HepG2 (cell line): ENCODE measurements around the gene CNNM1. TPM values are rescaled to one million over a fixed set of nuclear protein-coding genes. Genes with fewer than 3 reads are reported as not detected.

Experiments
- GTF2F1 ChIP-seq: fragments of 150-350 bp; IDR thresholded peaks from 2 replicates; pipeline ENCODE4 v1.6.1; 2014; ENCODE audit warnings: low read length
- MAFF ChIP-seq: IDR thresholded peaks from 2 replicates; pipeline ENCODE4 v1.6.1; 2011; ENCODE audit warnings: low read depth, low read length, improper control_type of control experiment
- POLR2A ChIP-seq, 2 experiments: IDR thresholded peaks; 2 replicates each; pipeline ENCODE4 v1.6.1; 2011; ENCODE audit warnings: low read depth in 2 of 2, low read length in 2 of 2, mild to moderate bottlenecking in 1 of 2, moderate library complexity in 1 of 2; ENCODE audit not compliant: insufficient read depth in 1 of 2
- TERF1 ChIP-seq: sonication (generic); formaldehyde crosslinking; IDR thresholded peaks from 2 replicates; pipeline ENCODE4 v1.8.0; 2022; ENCODE audit warnings: mild to moderate bottlenecking, missing genetic modification reagents, moderate library complexity
- THYN1 ChIP-seq: sonication (generic); formaldehyde crosslinking; IDR thresholded peaks from 2 replicates; pipeline ENCODE4 v1.8.1; 2023; ENCODE audit warnings: low read depth, mild to moderate bottlenecking, moderate library complexity, missing genetic modification reagents, borderline replicate concordance
- ZC3H13 ChIP-seq: sonication (generic); formaldehyde crosslinking; IDR thresholded peaks from 2 replicates; pipeline ENCODE4 v1.8.1; 2023; ENCODE audit warnings: mild to moderate bottlenecking, missing genetic modification reagents, moderate library complexity
- ZFP36 ChIP-seq: fragments of 150-350 bp; IDR thresholded peaks from 2 replicates; pipeline ENCODE4 v1.6.1; 2018; ENCODE audit warnings: borderline replicate concordance, low read length, low read depth; ENCODE audit not compliant: partially characterized antibody
- ZNF224 ChIP-seq: sonication (generic); formaldehyde crosslinking; IDR thresholded peaks from 2 replicates; pipeline ENCODE4 v1.5.0; 2020; ENCODE audit warnings: mild to moderate bottlenecking, missing genetic modification reagents
- ZNF234 ChIP-seq: sonication (generic); formaldehyde crosslinking; conservative IDR thresholded peaks from 2 replicates; pipeline ENCODE4 v1.5.1; 2020; ENCODE audit warnings: mild to moderate bottlenecking, missing genetic modification reagents
- ZNF350 ChIP-seq: sonication (generic); formaldehyde crosslinking; IDR thresholded peaks from 2 replicates; pipeline ENCODE4 v1.4.0; 2020; ENCODE audit warnings: mild to moderate bottlenecking, low read depth, missing genetic modification reagents, borderline replicate concordance
- ZNF446 ChIP-seq: sonication (generic); formaldehyde crosslinking; IDR thresholded peaks from 2 replicates; pipeline ENCODE4 v1.5.0; 2020; ENCODE audit warnings: mild to moderate bottlenecking, missing genetic modification reagents
- ZNF543 ChIP-seq: sonication (generic); formaldehyde crosslinking; IDR thresholded peaks from 2 replicates; pipeline ENCODE4 v1.4.0; 2020; ENCODE audit warnings: mild to moderate bottlenecking, missing genetic modification reagents
- ZNF839 ChIP-seq: sonication (generic); formaldehyde crosslinking; IDR thresholded peaks from 2 replicates; pipeline ENCODE4 v1.4.0; 2020; ENCODE audit warnings: missing genetic modification reagents, mild to moderate bottlenecking, borderline replicate concordance
- polyA plus RNA-seq, 8 experiments: library from polyadenylated mRNA; depleted of rRNA in 3 of 8; stranded (reverse) in 7 of 8; unstranded in 1 of 8; fragments of >200 nt; fragmentation: Illumina TruSeq in 4 of 8; extraction: Trizol in 4 of 8; gene quantifications; 2 replicates each; pipeline versions ENCODE4 v1.2.1 to v1.2.3, GENCODE V29; 2011 to 2016; ENCODE audit warnings: low read depth in 4 of 8, missing spikeins in 1 of 8, mixed read lengths in 1 of 8; ENCODE audit not compliant: insufficient read depth in 1 of 8
- total RNA-seq, 5 experiments: library from RNA; depleted of rRNA; stranded (reverse); fragments of >200 nt; fragmentation: Illumina TruSeq; extraction: Trizol; gene quantifications; 2 replicates each; pipeline ENCODE4 v1.2.3, GENCODE V29; 2016; ENCODE audit warnings: low read depth in 1 of 5
- TF ChIP-seq, protein P1 (sequence below): IDR thresholded peaks from 2 replicates; pipeline ENCODE4 v1.6.1; 2016; ENCODE audit warnings: mild to moderate bottlenecking
- TF ChIP-seq, protein P2 (sequence below): sonication (generic); formaldehyde crosslinking; IDR thresholded peaks from 2 replicates; pipeline ENCODE4 v1.5.0; 2020; ENCODE audit warnings: missing genetic modification reagents
- TF ChIP-seq, protein P3 (sequence below): sonication (generic); formaldehyde crosslinking; conservative IDR thresholded peaks from 2 replicates; pipeline ENCODE4 v1.5.0; 2020; ENCODE audit warnings: missing genetic modification reagents
- TF ChIP-seq, protein P4 (sequence below), 2 experiments: sonication (generic) in 1 of 2; formaldehyde crosslinking in 1 of 2; IDR thresholded peaks; 2 replicates each; pipeline versions ENCODE4 v1.5.1 to v1.6.1; 2011 to 2020; ENCODE audit warnings: borderline replicate concordance in 1 of 2, low read depth in 1 of 2, low read length in 1 of 2, mild to moderate bottlenecking in 1 of 2, missing genetic modification reagents in 1 of 2, moderate library complexity in 1 of 2
- TF ChIP-seq, protein P5 (sequence below): sonication (generic); formaldehyde crosslinking; IDR thresholded peaks from 2 replicates; pipeline ENCODE4 v1.5.0; 2020; ENCODE audit warnings: missing genetic modification reagents

CNNM1 gene
- total and polyA plus RNA-seq, 2 of the 13 experiments (the other 11 are each of a cell fraction or from before 2014, with no cell fraction given) = 4.3 to 9.6 TPM

DNA sequence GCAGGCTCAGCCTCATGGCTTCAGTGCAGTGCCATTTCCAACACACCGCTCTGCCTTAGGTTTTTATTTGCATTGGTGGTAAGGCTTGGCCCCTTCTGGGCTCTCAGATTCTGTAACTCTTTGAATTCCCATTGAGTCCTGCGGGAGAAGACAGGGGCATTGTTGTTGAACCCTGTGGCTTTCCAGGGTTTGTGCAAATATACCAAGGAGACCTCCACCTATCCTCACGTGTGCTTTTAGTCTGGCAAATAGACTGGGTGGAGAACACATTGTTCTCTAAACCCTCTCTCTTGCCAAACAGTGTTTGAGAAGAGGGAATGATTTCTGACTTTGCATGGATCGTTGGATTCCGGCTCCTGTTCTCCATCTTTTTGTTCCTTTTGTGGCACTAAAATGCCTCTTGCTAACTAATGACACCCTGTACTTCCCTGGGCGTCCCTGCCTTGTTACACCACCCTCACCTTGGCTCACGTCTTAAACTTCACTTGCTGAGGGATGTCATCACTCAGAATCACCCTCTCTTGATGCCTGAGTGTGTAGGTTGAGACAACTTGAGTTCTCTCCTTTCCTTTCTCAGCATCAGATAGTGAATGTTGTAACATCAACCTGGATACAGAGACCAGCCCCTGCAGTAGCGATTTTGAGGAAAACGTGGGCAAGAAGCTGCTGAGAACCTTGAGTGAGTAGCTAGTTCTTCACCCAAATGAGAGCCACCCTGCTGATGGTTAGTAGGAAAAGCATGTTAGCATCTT is 60.7 kb downstream of the CNNM1 start (continued):
- TF ChIP-seq, protein P1, sequence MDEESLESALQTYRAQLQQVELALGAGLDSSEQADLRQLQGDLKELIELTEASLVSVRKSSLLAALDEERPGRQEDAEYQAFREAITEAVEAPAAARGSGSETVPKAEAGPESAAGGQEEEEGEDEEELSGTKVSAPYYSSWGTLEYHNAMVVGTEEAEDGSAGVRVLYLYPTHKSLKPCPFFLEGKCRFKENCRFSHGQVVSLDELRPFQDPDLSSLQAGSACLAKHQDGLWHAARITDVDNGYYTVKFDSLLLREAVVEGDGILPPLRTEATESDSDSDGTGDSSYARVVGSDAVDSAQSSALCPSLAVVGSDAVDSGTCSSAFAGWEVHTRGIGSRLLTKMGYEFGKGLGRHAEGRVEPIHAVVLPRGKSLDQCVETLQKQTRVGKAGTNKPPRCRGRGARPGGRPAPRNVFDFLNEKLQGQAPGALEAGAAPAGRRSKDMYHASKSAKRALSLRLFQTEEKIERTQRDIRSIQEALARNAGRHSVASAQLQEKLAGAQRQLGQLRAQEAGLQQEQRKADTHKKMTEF (CRISPR knock-in tag) = no peak
- TF ChIP-seq ZNF350 (CRISPR knock-in tag) (no peak), TERF1 (CRISPR knock-in tag) (no peak), ZNF446 (CRISPR knock-in tag) (no peak), MAFF (no peak), ZNF543 (CRISPR knock-in tag) (no peak), GTF2F1 (no peak), ZFP36 (no peak), ZNF224 (CRISPR knock-in tag) (no peak), ZNF234 (CRISPR knock-in tag) (no peak), ZNF839 (CRISPR knock-in tag) (no peak), ZC3H13 (CRISPR knock-in tag) (no peak), POLR2A (IDR thresholded peaks at IDR 0.05; ENCODE audit: insufficient read depth in 1 of 2, low read depth in 2 of 2, low read length in 2 of 2) (no peak), THYN1 (CRISPR knock-in tag) (no peak)
- TF ChIP-seq, protein P2, sequence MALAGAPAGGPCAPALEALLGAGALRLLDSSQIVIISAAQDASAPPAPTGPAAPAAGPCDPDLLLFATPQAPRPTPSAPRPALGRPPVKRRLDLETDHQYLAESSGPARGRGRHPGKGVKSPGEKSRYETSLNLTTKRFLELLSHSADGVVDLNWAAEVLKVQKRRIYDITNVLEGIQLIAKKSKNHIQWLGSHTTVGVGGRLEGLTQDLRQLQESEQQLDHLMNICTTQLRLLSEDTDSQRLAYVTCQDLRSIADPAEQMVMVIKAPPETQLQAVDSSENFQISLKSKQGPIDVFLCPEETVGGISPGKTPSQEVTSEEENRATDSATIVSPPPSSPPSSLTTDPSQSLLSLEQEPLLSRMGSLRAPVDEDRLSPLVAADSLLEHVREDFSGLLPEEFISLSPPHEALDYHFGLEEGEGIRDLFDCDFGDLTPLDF (CRISPR knock-in tag) = no peak
- TF ChIP-seq, protein P3, sequence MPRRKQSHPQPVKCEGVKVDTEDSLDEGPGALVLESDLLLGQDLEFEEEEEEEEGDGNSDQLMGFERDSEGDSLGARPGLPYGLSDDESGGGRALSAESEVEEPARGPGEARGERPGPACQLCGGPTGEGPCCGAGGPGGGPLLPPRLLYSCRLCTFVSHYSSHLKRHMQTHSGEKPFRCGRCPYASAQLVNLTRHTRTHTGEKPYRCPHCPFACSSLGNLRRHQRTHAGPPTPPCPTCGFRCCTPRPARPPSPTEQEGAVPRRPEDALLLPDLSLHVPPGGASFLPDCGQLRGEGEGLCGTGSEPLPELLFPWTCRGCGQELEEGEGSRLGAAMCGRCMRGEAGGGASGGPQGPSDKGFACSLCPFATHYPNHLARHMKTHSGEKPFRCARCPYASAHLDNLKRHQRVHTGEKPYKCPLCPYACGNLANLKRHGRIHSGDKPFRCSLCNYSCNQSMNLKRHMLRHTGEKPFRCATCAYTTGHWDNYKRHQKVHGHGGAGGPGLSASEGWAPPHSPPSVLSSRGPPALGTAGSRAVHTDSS (CRISPR knock-in tag) = no peak
- TF ChIP-seq, protein P4, sequence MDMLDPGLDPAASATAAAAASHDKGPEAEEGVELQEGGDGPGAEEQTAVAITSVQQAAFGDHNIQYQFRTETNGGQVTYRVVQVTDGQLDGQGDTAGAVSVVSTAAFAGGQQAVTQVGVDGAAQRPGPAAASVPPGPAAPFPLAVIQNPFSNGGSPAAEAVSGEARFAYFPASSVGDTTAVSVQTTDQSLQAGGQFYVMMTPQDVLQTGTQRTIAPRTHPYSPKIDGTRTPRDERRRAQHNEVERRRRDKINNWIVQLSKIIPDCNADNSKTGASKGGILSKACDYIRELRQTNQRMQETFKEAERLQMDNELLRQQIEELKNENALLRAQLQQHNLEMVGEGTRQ (IDR thresholded peaks at IDR 0.05; ENCODE audit: low read depth, low read length) = peak; percentile 30; the same call in 1 of the 2 replicates
- TF ChIP-seq, protein P4 (CRISPR knock-in tag; IDR thresholded peaks at IDR 0.05; ENCODE audit: borderline replicate concordance) = no peak
- TF ChIP-seq, protein P5, sequence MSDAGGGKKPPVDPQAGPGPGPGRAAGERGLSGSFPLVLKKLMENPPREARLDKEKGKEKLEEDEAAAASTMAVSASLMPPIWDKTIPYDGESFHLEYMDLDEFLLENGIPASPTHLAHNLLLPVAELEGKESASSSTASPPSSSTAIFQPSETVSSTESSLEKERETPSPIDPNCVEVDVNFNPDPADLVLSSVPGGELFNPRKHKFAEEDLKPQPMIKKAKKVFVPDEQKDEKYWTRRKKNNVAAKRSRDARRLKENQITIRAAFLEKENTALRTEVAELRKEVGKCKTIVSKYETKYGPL = no peak
